H7 (cell line): ENCODE data around the gene NDUFA13. TPM values are rescaled to one million over a fixed set of nuclear protein-coding genes. Genes with fewer than 3 reads are reported as not detected.

ENCODE experiments used
- DNase-seq: peaks from one replicate; pipeline ENCODE4 v3.0.0; 2012
- H3K27me3 ChIP-seq: 2 replicates; pipeline ENCODE4 v1.6.0; 2011; ENCODE audit warnings: mild to moderate bottlenecking, low read length; ENCODE audit not compliant: control insufficient read depth, insufficient read depth
- H3K36me3 ChIP-seq: replicated peaks from 2 replicates; pipeline ENCODE4 v1.5.1; 2011; ENCODE audit warnings: low read length; ENCODE audit not compliant: control insufficient read depth, insufficient read depth
- H3K4me3 ChIP-seq: 2 replicates; pipeline ENCODE4 v1.5.1; 2011; ENCODE audit warnings: low read depth, mild to moderate bottlenecking, control low read depth, low read length, moderate library complexity; ENCODE audit not compliant: insufficient read depth
- total RNA-seq: library from RNA; depleted of rRNA; stranded (reverse); fragments of >200 nt; shearing (Covaris generic); gene quantifications from 2 replicates; pipeline ENCODE4 v1.2.3, GENCODE V29; 2014

NDUFA13 gene
- total RNA-seq, 1 experiment from 2014 or later = 291 TPM

DNA sequence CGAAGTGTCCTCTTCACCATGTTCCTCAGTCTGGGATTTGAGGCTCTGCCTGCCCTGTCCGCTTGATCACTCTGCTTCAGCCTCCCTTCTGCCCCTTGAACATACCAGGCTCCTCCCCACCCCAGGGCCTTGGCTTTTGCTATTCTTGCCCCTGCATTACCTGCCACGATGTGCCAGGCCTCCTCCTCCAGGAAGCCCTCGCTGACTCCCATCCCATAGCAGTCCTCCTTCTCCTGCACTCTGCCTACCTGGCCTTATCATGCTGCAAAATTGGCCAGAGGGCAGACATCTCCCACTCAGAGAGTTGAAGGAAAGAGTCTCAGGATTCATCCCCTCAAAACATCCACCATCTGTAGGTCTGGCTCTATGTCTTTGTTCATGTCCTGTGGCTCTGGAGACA is 14.9 kb downstream of the NDUFA13 start:
- H3K27me3 ChIP-seq = no peaks in the 10 kb centered on the region
- DNase-seq = no peak
- peaks cover 6% of the 10 kb centered on the region for H3K36me3 ChIP-seq
- H3K4me3 ChIP-seq = no peak overlapping the region

DNA sequence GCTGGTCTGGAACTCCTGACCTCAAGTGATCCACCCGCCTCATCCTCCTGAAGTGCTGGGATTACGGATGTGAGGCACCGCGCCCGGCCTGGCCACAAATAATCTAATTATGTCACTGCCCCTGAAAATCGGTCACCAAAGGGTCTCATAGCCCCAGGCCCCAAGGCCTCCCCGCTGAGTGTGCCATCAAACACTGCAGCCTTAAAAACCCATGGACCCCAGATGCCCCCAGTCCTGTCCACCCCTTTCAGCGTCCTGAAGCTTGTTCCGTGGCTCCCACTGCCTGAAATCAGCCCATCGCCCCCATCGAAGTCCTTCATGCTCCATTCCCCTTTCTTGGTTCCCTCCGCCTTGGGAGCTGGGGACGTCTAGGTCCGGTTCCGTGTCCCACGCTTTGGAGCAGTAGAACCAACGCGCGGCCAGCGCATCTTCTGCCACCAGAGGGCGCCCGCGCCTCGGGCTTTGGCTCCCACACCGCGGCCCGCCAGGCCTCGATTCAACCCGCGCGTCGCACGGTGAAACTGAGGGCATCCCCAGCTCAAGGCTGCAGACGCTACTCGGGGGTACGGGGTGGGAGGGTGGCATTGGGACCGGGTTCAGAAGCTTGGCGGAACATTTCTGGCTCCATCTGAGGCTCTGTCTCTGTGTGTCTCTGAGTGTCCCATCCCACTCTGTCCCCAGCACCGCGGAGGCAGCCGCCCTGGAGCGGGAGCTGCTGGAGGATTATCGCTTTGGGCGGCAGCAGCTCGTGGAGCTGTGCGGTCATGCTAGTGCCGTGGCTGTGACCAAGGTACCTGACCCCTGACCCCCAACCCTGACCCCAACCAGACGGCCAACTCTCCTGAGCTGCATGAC is 16.2 kb downstream of the NDUFA13 start:
- H3K27me3 ChIP-seq = no peaks in the 10 kb centered on the region
- H3K4me3 ChIP-seq = no peak overlapping the region
- DNase-seq = peak; percentile 95
- H3K36me3 ChIP-seq = peaks cover 6% of the 10 kb centered on the region

GRCh38 chr19:19532806-19533701 is 17.0 kb downstream of the NDUFA13 start:
- no peak overlapping the region for H3K4me3 ChIP-seq
- H3K27me3 ChIP-seq = peaks cover 3% of the 10 kb centered on the region; the same call in 1 of the 2 replicates
- no peak for DNase-seq
- H3K36me3 ChIP-seq = peaks cover 5% of the 10 kb centered on the region

DNA sequence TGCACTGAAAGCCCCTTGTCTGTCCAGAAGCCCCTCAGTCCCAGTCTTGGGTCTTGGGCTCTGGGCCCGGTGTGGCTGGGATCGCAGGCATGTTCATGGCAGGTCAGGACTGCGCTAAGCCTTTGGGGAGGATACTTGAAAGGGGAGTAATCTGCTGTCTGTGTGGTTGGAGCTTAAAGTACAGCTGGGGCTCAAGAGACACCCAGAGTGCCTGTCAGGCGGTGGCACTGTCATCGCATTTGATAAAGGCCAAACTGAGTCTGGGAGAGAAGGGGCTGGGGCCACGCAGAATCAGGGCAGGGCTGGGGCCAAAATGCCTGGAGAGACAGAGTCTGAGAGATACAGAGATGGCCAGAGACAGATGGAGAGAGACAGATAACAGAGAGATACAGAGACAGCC is 17.8 kb downstream of the NDUFA13 start:
- no peak for DNase-seq
- no peak overlapping the region for H3K4me3 ChIP-seq

DNA sequence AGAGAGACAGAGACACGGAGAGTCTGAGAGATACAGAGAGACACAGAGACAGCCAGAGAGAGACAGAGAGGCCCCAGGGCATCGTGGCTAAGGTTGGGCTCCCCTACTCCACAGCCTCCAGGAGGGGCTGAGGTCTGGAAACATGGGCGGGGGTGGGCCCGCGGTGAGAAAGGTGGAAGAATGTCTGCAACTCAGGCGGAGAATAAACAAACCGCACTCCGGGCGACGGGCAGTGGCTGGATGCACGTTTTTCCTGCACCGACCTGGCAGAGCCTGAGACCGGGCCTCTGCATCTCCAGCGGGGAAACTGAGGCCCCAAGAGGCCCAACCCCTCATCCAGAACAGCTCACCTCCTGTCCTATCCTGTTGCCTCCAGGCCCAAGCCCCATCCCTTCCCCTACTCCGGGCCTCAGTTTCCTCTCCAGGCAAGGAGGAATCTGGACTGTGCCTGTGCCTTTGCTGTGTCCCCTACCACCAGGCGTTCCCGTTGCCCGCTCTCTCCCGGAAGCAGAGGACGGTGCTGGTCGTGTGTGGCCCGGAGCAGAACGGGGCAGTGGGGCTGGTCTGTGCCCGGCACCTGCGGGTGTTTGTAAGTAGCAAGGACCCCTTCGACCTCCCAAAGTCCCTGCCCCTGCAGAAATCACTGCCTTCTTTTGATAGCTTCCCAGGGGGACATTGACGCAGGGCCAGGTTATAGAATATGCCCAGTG is 18.7 kb downstream of the NDUFA13 start:
- Histone ChIP-seq H3K27me3 (peaks cover 19% of the 10 kb centered on the region), H3K4me3 (no peak overlapping the region), H3K36me3 (no peaks in the 10 kb centered on the region)
- DNase-seq = no peak

More for the DNA sequence above, 17.8 kb downstream of the NDUFA13 start:
- H3K36me3 ChIP-seq = peaks cover 4% of the 10 kb centered on the region
- H3K27me3 ChIP-seq = peaks cover 11% of the 10 kb centered on the region

DNA sequence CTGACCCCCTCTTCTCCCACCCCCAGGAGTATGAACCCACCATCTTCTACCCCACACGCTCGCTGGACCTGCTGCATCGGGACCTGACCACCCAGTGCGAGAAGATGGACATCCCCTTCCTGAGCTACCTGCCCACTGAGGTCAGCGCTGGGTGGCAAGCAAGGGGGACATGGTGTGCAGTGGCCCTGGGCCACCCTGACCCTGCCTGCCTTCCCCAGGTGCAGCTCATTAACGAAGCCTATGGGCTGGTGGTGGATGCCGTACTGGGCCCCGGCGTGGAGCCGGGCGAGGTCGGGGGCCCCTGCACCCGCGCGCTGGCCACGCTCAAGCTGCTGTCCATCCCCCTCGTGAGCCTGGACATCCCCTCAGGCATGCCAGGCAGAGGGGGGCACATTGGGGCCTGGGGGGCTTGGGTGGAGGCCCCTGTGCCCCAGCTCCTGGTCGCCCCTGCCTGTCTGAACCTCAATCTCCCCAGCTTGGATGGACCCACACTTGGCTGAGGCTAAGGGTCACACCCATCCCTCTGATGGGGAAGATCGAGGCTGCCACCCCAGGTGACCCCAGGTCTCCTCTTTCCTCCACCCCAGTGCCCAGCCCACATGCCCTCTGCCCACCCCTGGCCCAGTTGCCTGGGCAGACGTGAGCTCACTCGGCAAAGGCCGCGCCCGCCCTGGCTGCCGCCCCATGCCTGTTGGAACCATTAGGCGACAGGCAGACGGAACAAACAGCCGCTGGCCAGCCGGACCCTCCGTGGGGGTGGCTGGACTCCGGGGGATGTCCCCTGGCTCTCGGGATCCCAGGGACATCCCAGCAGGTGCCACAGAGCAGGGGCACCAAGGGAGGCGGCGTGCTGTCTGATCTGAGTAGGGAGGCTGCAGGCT is 19.5 kb downstream of the NDUFA13 start:
- Histone ChIP-seq H3K4me3 (no peak overlapping the region), H3K27me3 (peaks cover 25% of the 10 kb centered on the region), H3K36me3 (no peaks in the 10 kb centered on the region)
- DNase-seq = no peak

- peaks cover 27% of the 10 kb centered on the region for H3K27me3 ChIP-seq
- peak overlapping the region; percentile 50; the same call in 1 of the 2 replicates for H3K4me3 ChIP-seq
- H3K36me3 ChIP-seq = no peaks in the 10 kb centered on the region
- DNase-seq = peak; percentile 83
These were observed 21.3 kb downstream of the NDUFA13 start for GRCh38 chr19:19537075-19538048.

GRCh38 chr19:19538061-19538784 is 22.2 kb downstream of the NDUFA13 start, which contains the start of gene CILP2:
TSS of gene CILP2 (plus strand) at chr19:19538265. CDS start at chr19:19538350, 85 bp downstream.
- DNase-seq = peak; percentile 99
- peaks cover 27% of the 10 kb centered on the region for H3K27me3 ChIP-seq
- peak within 1 kb of the TSS; percentile 50 for H3K4me3 ChIP-seq
- H3K36me3 ChIP-seq = no peaks in the 10 kb centered on the region

DNA sequence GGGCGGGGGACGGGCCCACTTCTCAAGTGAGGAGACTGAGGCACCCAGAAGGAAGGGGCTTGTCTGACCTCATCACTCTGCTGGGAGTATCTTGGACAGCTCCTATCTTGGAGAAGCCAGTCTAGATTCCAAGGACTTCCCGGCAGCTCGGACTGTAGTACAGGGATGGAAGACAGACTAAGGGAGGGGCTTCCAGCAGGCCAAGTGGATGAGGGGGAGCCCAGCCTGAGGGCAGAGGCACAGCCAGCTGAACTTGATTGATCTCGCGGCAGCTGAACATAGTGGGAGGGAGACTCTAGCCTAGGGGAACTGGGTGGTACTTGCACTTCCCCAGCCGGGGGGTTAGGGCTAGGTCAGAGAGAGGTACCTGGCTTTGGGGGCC is 22.8 kb downstream of the NDUFA13 start:
- no peaks in the 10 kb centered on the region for H3K36me3 ChIP-seq
- DNase-seq = no peak
- H3K27me3 ChIP-seq = peaks cover 27% of the 10 kb centered on the region
- peak overlapping the region; percentile 50; the same call in 1 of the 2 replicates for H3K4me3 ChIP-seq

DNA sequence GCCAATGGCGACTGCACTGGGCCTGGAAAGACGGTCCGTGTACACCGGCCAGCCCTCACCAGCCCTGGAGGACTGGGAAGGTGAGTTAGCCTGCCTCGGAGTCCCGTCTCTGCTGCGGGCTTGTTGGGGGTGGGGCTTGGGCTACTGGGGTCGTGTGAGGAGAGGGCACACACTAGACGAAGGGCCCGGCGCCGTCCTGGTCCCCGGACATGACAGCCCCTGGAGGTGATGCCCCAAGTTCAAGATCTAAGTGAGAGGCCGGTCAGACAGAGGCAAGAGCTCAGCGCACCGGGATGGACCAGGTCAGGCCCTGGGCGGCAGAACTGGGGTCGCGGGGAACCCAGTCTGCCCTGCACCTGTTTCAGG is 23.7 kb downstream of the NDUFA13 start:
- no peak for DNase-seq
- Histone ChIP-seq H3K4me3 (no peak overlapping the region), H3K36me3 (no peaks in the 10 kb centered on the region), H3K27me3 (peaks cover 27% of the 10 kb centered on the region)

DNA sequence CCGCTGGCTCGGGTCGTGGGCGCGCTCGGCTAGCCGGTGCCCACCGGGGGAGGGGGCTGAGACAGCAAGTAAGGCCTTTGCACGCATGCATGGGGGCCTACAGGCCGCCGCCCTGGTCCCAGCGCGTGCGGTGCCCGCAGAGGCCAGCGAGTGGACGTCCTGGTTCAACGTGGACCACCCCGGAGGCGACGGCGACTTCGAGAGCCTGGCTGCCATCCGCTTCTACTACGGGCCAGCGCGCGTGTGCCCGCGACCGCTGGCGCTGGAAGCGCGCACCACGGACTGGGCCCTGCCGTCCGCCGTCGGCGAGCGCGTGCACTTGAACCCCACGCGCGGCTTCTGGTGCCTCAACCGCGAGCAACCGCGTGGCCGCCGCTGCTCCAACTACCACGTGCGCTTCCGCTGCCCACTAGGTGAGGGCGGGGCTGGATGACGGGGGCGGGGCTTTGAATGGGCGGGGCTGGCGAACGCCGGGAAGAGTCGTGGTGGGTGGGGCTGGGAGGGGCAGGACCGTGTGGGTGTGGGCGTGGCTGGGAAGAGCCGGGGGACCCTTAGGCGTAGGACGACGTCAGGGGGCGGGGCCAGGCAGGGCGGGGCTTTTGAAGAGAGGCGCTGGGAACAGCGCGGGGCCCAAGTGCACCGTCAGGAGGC is 24.2 kb downstream of the NDUFA13 start:
- no peaks in the 10 kb centered on the region for H3K36me3 ChIP-seq
- H3K27me3 ChIP-seq = peaks cover 27% of the 10 kb centered on the region
- H3K4me3 ChIP-seq = peak overlapping the region; percentile 45
- DNase-seq = peak; percentile 97
